Mesenteric fat pad (tissue), 1 donor: Measurements from ENCODE around the gene NUP37. TPM values are rescaled to one million over a fixed set of nuclear protein-coding genes. Genes with fewer than 3 reads are reported as not detected.
"Not testable (repeated sequence)": the region's sequence is repeated elsewhere in the genome, so short reads cannot be mapped to it uniquely, and the experiment has no call there.

ENCODE experiments used
- DNase-seq: peaks from one replicate; pipeline ENCODE4 v3.0.0-alpha.2; 2020; ENCODE audit warnings: low spot score
- total RNA-seq: library from RNA; stranded (reverse); fragmentation: NEBNext Ultra II Directional; extraction: Animal tissue kit (Norgen Biotek cat#: 25700); gene quantifications from one replicate; pipeline ENCODE4 v1.2.1, GENCODE V29; 2021
- donor health status: DM: yes; HTN: yes; CAD: no.

NUP37 gene
- total RNA-seq, 1 donor from 2014 or later, result 19.8 TPM

GRCh38 chr12:102093319-102093718 lies 26.6 kb downstream of the NUP37 start:
- DNase-seq, result no peak

- DNase-seq, result not testable (repeated sequence)
These were observed 30.6 kb downstream of the NUP37 start for GRCh38 chr12:102089228-102089835.

DNA sequence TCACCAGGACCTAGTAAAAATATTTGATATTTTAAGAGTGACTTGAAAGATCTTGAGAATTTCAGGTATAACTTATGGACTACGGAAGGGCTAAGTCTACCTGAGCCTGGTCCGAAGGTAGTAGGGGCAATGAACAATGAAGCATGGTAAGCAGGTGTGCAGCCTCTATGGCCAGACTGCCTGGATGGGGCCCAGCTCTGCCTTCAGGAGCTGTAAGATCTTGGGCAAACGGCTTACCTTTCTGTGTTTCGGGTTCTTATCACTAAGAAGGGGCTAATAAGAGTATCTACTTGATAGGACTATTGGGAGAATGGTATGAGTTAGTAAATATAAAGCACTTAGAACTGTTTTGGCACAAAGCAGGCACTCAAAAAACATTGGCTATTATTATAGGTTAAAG lies 39.1 kb downstream of the NUP37 start:
- DNase-seq, result no peak

DNA sequence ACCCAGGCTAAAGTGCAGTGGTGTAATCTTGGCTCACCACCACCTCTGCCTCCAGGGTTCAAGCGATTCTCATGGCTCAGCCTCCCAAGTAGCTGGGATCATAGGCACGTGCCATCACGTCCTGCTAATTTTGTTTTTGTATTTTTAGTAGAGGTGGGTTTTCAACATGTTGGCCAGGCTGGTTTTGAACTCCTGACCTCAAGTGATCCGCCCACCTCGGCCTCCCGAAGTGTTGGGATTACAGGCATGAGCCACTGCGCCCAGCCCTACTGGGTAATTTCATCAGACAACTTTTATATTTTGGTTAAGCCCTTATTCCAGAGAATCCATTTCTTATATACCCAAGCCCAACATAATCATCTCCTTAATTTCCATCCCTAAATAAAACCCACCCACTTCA lies 47.8 kb downstream of the NUP37 start:
- DNase-seq, result not testable (repeated sequence)

DNA sequence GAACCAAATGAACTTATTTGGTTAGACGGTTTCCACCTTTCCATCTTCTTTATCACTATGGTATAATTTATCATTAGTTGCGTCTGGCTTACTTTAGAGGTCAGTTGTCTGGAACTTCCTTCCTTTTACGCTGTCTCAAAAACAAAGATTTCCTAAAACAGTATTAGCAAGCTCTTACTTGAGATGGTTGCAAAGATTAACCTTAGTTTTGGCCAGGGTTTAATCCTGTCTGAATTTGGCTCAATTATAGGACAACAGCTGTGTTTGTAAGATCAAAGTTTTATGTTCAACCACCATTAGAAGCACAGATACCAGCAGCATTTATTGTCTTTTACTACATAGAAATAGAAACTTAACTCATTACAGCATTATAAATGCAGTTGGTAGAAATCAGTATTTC lies 50.2 kb downstream of the NUP37 start:
- DNase-seq, result no peak

DNA sequence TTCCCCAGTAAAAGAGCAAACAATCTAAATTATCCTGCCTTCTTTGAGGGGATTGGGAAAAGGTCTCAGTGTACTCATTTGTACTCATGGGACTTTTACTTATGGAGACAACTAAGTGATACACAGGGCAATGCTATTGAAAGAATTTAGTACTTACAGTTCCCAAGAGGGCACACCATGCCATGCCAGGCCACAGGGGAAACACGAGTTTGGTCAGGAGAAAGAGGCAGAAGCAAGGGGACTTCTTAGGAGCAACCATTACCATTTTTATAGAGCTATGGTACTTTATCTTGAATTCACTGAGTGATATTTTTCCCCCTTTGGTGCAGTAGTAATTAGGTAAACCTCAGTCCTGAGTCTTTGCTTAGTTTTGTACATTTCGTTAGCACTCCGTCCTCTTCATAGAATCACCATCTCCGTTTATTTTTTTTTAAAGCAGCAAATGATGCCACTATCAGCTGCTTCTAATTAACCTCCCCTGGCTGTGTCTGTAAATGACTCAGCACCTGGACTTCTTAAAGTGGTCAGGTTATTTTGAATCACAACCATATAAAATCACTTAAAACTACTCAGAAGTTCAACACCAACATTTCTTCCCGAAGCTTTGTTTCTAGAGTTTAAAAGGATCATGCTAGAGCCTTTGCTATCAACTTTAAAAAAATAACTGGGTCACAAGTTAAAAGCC lies 52.2 kb downstream of the NUP37 start:
- no peak for DNase-seq

- DNase-seq, result no peak
These were observed 55.4 kb downstream of the NUP37 start for GRCh38 chr12:102064476-102064875.

DNA sequence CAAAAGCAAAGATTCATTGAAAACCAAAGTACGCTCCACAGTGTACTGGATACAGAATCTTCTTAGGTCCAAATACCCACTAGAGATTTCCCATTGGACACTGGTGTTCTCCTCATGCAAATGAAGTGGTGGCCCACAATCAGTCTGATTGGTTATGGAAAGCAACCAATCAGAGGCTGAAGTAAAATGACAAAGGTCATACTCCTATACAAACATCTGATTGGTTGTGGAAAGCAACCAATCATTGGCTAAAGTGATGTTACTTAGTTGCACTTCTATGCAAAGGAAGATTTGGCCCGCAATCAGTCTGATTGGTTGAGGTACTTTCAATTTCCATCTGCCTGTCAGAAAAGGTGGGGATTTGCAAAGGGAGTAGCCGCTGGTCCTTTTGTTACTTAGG lies 56.8 kb downstream of the NUP37 start:
- no peak for DNase-seq

GRCh38 chr12:102062419-102062806 lies 57.5 kb downstream of the NUP37 start:
- DNase-seq, result no peak

- peak; percentile 96 for DNase-seq
These were observed 58.1 kb downstream of the NUP37 start, which contains the start of gene WASHC3 for GRCh38 chr12:102061560-102062418. Gene WASHC3 (minus strand): TSS chr12:102061991. CDS start chr12:102061962, 29 bp downstream.

DNA sequence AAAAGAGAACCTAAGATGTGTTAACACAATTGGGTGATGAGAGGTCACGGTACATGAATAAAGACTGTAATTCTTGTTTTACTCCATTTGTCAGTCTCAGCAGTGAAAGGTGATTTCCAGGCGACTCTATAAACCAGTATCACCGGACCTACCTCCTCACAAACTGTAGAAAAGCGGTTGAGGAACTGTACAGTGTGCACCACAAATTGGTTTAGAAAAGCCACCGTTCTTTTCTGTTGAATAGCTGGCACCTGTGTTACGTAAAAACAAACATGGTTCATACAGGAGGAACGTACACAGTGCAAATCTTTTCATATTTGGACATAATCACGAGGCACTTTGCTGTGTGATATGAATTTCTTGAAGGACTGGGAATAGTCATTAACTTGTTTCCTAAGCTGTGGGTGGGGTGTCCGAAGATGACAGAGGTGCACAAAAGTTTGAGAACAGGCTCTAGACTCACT lies 58.8 kb downstream of the NUP37 start:
- no peak for DNase-seq

GRCh38 chr12:102059343-102059742 lies 60.6 kb downstream of the NUP37 start:
- no peak for DNase-seq

DNA sequence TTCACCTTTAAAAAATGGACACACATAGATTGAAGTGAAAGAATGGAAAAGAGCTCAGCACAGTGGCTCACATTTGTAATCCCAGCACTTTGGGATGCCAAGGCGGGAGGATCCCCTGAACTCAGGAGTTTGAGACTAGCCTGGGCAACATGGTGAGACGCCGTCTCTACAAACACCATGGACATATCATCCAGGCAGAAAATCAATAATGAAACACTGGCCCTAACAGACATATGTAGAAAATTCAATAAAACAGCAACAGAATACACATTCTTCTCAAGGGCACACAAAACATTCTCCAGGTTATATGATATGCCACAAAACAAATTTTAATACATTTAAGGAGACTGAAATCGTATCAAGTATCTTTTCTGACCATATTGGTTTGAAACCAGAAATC lies 65.6 kb downstream of the NUP37 start:
- no peak for DNase-seq

- no peak for DNase-seq
These were observed 66.9 kb downstream of the NUP37 start for GRCh38 chr12:102053062-102053349.

DNA sequence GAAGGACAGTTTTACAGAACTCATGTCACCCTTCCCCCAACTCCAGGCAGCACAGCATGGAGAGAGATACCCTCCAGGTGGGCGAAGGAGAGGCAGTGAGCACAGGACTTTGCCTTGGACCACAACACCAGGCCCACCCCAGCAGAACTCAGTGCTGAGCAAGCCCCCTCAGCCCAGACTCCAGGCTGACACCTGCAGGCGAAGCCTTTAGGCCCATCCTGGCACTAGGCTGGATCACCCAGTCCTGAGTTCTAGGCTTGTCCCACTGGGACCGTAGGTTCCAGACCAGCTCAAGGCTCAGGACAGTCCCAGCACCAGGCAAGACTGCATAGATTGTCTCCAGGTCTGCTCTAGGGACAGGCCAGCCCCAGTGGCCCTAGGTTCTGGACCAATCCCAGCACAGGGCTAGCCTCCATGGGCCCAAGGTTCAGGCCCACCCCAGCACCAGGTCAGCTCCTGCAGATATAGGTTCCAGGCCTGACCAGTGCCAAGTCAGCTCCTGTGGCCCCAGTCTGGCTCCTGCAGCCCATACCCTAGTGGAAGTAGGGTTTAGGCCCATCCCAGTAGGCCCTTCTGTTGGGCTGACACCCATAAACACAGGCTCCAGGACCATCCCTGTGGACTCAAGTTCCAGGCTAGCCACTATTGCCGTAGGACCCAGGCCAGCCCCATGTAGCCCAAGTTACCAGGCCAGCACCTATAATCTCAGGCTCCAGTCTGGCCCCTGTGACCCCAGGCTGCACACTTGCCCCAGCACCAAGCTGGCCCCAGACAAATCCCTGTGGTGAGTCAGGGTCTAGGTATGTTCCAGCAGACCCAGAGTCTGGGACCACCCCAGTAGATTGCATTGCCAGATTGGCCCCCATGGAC lies 67.5 kb downstream of the NUP37 start:
- no peak for DNase-seq

- DNase-seq, result no peak
These were observed 68.4 kb downstream of the NUP37 start for GRCh38 chr12:102051431-102051965.

GRCh38 chr12:102050660-102051430 lies 69.1 kb downstream of the NUP37 start:
- no peak for DNase-seq

DNA sequence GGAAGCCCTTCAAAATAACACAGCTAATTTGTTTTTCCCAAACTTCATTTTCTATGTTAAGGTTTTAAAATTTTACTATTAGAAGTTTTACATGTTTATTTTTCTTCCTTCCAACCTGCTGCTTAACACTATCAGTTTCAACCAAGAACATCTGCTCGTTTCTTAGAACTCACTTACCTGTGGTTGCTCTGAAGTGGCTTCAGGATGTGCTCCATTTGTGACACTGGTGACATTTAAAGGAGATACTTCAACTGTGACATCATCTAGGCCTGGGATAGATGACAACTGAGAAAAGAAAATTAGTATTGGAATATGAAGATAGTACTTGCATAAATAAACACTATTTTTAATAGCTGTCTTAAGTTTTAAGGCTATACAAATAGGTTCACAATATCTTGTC lies 76.0 kb downstream of the NUP37 start:
- no peak for DNase-seq

- DNase-seq, result no peak
These were observed 85.7 kb downstream of the NUP37 start for GRCh38 chr12:102033991-102034745.
